Measurements from ENCODE around the gene TSTD2.

TSTD2 gene

DNA sequence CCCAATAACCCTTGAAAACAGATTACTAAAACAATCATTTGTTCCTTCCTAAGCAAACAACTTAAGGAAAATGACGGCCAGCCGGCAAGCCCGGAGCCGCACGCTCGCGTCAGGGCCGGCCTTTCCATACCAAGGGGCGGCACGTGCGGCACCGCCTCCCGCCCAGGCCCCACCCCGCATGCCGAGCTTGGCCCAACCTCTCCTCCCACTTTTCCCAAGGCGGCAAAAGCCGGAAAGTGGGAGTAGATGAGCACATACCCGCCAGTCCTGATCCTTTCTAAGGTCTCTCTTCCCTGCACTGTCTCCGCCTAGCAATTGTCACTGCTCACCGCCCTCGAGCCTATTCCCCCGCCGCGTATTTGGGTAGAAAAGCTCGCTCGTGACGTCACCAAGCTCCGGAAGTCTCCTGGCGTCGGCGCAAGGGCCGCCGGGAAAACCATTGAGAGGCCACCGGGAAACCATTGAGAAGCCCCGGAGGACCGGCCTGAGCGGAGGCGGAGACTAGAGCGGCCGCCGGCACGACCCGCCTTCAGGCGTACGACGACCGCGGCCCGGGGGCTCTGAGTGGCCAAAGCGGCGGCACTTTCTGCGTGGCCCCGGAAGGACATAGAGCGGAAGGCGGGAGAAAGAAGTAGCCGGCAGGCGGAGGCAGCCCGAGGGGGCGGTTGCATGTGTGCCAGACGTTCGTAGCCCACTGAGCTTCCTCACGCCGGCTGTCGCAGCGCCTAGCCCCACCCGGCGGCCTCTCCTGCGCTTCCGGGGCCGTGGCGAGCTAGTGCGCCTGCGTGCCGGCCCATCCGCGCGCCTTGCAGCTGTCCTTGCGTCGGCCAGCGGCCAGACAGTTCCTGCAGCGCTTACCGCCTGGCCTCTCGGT lies at the start of gene TSTD2, which contains the start of gene NCBP1:
TSS of gene TSTD2 (minus strand) at position 384 of the 874 bp plus-strand sequence. CDS start 5,806 bp downstream, outside the sequence.
TSS of gene NCBP1 (plus strand) at position 837 of the 874 bp plus-strand sequence. CDS start 61 bp downstream, outside the sequence.
- DNase-seq (ENCODE audit: low read depth): peak; percentile 91

DNA sequence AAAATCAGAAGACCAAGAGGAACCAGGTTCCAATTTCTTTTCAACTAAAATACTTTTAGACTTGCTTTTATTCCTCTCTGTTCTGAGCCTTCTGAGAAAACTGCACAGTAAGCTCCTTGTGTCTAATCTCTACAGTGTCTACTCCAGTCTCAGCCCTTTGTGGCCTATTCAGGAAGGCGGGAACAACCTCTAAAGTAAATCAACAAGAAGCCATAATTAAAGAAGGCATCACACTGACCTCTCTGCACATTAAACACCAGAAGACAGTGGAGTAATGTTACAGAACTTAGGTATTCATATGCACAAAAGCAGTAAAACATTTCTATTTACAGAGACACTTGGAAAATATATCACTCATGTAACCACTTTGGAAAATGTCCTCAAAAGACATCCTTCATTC lies 49.1 kb upstream of the TSTD2 start:
- DNase-seq (ENCODE audit: low read depth): no peak

DNA sequence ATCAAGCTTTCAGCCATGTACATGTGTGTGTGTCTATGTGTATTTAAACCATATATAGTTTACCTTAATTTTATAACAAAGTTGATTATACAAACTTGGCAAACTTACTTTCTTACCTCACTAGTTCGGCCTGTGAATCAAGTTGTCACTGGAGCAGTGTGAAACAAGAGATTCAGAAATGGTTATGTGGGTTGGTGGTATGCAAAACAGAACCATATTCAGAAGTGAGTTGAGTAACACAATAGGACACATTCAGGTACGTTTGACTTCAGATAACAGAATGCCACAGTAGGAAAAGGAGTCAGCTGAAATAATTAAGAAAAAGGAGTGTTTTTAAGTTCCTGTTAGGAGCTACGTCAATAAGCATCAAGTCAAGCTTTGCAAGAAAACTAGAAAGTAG lies 42.5 kb upstream of the TSTD2 start:
- DNase-seq (ENCODE audit: low read depth): no peak

DNA sequence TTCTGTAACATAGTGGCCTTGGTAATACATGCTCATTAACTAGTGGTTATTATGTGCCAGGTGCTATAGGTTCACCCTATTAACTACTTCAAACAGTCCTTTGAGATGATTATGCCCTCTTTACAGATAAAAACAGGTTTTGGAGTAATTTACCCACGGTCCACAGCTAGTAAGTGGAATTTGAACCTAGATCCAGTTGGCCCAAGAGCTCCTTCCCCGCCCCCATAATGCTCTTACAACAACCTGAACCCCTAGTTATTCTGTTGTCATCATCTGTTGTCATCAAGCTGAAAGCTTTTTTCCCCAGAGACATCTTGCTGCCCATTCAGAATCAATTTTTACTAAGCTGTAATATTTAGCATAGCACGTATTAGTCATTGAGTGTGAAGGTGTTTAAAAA lies 40.8 kb upstream of the TSTD2 start:
- no peak for DNase-seq (ENCODE audit: low read depth)

DNA sequence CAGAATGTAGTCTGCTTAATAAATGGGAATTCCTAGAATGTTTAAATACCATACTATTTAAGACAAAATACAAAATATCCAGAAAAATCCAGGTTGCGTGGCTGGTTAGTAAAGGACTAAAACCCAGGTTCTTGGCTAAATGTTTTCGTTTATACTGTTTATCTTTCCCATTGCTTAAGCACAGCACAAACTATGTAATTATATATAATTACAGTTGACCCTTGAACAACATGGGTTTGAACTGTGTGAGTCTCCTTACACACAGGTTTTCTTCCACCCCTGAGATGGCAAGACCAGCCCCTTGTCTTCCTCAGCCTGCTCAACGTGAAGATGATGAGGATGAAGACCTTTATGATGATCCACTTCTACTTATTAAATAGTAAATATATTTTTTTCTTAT lies 39.2 kb upstream of the TSTD2 start:
- DNase-seq (ENCODE audit: low read depth): no peak

DNA sequence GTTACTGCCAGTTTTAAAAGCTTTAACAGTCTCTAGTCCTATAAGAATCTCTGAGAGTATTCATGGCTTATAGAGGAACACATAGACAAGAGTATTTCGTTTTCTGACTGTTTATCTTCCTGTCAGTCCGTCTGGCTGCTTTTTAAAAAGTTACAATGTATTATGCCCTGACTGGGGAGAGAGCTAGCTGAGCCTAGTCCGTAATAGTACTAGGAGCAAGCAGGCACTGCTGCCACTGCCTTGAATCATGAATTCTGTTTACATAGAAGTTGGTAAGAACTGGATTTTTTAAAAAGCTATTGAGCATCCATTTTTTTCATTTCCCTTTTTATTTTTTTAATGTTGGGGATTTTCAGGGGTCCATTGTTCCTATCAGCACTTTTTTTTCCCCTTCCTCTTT lies 37.4 kb upstream of the TSTD2 start:
- DNase-seq (ENCODE audit: low read depth): no peak

DNA sequence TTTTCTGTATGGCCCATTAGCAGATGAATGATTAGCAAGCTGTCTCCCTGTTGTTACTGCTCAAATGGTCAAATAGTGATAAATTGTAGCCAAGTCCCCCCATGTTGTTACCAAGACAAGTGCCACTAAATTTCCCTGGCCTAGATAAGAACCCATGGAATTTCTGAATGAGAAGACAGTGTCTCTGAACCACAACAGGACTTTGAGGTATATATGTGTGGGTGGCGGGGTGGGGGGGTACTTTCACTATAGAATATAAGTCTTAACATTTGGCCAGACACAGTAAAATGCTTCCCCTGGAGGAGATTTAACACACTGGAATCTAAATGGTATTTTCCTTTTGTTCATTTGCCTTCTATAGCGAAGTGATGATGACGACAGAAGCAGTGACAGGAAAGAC lies 35.3 kb upstream of the TSTD2 start:
- no peak for DNase-seq (ENCODE audit: low read depth)

DNA sequence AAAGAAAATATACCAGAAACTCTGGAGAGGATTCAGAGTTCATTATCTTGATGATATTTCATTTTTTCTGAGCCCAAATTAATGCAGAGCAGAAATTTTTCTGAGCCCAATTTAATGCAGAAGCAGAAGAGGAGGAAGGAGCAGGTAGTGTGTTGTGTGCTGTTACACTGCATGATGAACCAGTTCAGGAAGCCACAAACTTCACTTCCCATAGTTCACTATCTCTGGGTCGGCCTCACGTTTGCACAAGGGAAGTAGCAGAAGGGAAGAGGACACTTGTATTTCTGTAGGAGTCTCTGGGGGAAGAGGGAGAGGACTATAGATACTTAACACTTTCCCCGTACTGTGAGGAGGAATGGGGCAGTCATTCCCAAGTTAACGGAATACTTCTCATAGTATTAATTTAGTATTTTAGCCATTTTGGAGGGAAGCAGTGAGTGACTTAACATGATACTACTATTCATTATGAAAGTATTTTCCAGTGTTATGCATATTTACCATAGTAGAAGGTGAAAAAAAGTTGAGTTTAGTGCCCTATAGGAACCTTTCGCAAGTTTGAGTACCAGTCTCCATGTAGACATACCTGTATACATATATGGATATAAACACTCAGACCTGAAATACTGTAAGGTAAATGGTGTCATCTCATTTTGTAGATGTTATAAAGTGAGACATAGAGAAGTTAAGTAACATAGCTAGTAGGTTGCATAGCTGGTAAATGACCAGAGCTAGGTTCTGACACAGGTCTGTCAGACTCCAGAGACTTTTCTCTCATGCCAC lies 33.9 kb upstream of the TSTD2 start:
- DNase-seq (ENCODE audit: low read depth): no peak

DNA sequence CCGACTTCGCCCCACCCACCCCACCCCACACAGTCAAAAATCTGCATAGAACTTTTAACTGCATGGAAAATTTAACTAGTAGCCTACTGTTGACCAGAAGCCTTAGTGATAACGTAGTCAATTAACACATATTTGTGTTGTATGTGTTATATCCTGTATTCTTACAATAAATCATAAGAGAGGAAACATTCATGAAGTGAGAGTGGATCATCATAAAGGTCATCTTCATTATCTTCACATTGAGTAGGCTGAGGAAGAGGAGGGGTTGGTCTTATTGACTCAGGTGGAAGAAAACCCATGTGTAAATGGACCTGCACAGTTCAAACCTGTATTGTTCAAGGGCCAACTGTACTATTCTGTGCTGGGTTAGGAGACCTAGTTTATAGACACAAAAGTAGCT lies 32.6 kb upstream of the TSTD2 start:
- no peak for DNase-seq (ENCODE audit: low read depth)

DNA sequence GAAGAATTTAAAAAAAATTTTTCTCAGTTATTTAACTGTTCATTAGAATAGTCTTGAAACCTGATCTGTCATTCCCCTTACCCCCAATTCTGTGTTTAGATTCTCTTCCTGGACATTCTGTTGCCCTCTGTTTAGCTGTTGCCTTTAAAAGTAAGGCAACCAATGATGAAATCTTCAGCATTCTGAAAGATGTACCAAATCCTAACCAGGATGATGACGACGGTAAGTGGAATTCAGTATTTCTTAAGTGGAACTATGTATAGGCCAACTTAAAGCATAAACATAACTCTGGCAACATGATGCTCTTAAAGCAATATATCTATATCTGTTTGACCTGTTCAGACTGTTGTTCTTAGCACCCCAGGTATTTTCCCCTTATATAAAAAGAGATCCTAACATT lies 27.7 kb upstream of the TSTD2 start:
- no peak for DNase-seq (ENCODE audit: low read depth)

DNA sequence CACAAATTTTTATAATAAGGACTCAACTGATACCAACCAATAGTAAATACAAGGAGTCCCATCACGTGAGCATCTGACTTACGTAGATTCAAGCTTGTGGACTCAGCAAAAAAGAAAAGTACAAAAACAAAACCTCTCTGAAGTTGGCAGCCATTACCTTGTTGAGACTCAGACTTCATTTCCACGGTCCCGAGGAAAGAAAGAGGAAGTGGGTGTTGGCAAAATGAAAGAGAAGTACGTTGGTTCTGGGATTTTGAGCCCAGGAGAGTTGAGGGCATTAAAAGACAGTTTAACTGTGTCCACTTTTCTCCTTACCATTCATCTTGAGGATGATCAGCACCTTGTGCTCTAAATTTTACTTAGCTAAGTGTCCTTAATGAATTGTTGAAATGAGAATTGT lies 27.2 kb upstream of the TSTD2 start:
- DNase-seq (ENCODE audit: low read depth): no peak

DNA sequence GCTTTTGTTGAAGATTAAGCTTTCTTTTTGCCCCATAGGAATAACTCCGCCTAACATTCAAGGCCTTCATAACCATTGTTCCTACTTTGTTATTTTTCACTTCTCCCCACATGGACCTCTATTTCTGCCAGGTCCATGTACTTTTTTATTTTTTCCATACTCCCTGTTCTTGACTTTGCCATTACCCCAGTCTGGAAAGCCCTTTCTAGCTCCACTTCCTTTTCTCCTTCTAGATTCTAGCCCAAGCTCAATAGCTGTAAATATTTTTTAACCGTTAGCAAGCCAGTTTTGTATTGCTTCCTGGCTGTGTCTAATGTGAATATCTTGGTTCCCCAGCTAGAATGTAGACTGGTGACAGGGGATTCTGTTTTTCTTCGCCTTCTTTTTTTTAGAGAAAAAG lies 26.6 kb upstream of the TSTD2 start:
- no peak for DNase-seq (ENCODE audit: low read depth)

DNA sequence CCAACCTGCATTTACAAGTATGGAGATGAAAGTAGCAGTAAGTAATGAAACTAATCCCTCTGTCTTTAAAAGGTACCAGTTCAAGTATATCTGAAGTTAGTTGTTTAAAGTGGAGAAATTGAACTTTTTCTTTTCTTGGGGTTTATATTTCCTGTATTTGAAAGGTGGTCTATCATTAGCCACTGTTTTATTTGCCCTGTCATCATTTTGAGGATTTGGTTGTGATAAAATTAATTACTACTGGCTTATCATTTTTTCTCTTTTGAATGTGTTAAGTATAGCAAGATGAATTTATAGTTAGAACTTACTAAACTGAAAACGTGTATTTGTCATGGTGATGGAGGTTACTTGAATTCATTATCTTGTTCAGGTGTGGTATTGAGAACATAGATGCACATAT lies 25.5 kb upstream of the TSTD2 start:
- DNase-seq (ENCODE audit: low read depth): no peak

DNA sequence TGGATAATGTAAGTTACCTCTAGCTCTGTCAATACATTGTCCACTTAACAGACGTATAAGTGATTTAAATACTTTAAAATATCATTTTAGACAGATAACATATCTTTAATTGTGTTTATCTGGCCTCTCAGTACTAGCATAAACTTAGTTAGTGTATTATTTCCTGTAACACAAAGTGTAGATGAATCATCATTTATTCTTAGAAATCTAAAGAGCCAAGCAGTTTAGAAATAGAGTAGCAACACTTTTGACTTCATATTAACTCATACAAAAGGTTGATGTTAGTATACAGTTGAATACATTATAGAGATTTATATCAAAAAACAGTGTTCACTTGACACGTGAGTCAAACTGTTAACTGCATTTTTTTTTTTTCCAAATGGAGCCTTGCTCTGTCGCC lies 18.5 kb upstream of the TSTD2 start:
- no peak for DNase-seq (ENCODE audit: low read depth)

DNA sequence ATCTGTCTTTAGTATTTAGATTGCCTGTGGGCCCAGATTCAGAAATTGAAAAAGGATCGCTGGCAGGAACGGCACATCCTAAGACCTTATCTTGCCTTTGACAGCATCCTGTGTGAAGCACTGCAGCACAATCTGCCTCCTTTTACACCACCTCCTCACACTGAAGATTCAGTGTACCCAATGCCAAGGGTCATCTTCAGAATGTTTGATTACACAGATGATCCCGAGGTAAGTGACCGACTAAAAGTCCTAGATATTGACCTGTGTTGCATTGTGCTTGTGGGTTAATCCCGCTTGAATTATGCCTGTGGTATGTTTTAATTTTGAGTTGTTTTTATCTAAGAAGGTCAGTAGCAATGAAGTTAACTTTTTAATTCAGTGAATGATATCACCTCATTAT lies 14.8 kb upstream of the TSTD2 start:
- DNase-seq (ENCODE audit: low read depth): no peak

DNA sequence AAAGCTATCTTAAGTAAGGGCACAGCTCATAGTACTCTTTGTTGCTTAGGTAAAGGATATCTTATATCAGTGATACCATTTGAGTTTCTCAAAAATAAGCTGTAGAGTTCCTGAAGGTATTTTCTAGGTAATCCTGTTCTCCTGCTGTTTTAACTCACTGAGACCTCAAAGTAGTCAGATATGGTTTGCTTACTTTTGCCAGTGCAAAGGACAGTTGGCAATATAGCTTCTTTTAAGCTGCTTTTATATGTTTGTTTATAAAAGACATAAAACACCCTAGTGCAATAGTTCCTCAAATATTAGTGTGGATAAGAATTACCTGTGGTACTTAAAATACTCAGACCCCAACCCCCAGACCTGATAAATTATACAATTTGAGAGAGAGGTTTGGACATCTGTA lies 12.6 kb upstream of the TSTD2 start:
- DNase-seq (ENCODE audit: low read depth): no peak

DNA sequence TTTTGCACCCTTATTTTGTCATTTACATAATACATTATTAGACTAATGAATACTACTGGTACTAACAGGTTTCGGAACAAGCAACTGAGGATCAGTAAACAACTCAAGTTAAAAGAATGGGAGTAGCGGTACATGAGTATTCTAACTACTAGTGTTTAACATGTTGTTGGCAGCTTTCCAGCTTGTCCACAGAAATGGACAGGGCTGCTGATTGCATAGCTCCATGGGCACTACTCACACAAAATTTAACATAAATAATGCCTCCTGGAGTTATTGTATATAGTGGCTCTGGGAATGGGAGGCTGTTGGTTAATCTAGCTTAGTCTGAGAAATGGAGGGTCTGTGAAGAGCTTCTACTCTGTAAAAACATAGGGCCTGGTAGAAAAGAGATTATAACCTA lies 7.2 kb upstream of the TSTD2 start:
- no peak for DNase-seq (ENCODE audit: low read depth)

DNA sequence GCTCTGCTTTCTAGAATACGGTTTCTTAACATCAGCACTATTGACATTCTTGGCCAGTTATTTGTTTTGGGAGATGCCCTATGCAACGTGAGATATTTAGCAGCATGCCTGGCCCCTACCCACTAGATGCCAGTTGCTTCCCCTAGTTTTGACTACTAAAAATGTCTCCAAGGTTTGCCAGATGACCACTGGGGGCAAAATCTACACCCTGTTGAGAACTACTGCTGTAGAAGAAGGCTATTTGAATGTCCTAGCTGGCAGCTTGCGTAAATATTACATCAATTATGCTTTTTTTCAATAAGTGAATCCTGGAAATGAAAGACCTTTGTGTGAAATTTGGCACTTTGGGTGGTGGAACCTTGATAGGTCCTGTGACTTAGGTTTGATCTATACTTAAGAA lies 5.5 kb upstream of the TSTD2 start:
- no peak for DNase-seq (ENCODE audit: low read depth)

DNA sequence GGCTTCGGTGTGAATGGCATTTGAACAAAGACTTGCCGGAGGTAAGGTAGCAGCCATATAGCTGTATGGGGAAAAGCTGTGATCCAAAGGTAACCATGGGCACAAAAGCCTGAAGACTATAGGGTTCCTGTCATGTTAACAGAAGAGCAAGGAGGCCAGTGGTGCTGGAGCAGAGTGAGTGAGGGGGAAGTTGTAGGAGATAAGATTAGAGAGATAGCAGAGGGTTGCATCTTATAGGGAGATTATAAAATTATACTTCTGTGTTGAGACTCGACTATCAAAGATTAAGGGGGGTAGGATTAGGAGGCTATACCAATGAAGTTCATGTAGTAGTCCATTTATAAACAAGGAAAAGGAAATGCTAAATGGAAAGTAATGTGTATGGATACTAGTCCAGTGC lies 3.7 kb upstream of the TSTD2 start:
- DNase-seq (ENCODE audit: low read depth): no peak

DNA sequence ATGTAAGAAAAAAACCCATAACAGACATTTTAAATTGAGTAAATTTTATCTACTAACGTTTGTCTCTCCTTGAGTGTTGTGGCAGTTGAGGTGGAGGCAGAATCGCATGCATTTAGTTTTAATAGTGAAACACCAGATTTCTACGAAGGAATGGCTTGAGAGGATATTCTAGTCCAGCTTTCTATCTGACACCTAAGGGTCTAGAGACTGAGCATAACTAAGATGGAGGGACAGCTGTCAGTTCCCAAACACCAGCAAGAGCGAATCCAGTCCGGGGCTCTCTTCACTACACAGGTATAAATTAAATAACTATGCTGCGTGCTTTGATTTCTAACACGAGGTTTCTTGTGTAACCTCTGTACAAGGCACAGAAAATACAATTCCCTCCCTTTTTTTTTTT lies 1.9 kb upstream of the TSTD2 start:
- no peak for DNase-seq (ENCODE audit: low read depth)

DNA sequence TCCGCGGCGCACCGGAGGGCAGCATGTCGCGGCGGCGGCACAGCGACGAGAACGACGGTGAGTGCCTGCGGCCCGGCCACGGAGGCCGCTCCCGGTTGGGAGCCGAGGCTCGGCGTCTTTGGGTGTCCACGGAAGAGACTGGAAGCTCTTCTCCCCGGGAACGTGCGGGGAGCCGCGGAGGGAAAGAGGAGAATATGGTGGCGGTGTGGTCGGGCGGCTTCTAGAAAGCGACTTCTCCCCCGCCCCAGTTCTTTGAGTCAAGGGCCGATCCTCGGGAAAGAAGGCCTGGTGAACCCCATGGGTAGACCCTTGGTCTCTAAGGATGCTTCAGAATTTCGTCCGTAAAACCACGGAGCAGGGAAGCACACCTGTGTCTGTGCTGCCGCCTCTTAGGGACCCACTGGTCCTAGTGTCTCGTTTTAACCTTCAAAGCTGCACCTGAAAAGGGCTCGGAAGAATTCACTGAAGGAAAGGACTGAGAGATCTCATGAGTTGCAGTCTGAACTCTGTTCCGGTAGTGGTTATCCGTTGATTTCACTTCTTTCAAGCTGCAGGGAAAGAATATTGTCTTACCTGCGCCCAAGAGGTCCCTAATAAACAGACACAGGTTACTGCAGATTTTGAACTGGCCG lies 807 bp upstream of the TSTD2 start:
- no peak for DNase-seq (ENCODE audit: low read depth)

DNA sequence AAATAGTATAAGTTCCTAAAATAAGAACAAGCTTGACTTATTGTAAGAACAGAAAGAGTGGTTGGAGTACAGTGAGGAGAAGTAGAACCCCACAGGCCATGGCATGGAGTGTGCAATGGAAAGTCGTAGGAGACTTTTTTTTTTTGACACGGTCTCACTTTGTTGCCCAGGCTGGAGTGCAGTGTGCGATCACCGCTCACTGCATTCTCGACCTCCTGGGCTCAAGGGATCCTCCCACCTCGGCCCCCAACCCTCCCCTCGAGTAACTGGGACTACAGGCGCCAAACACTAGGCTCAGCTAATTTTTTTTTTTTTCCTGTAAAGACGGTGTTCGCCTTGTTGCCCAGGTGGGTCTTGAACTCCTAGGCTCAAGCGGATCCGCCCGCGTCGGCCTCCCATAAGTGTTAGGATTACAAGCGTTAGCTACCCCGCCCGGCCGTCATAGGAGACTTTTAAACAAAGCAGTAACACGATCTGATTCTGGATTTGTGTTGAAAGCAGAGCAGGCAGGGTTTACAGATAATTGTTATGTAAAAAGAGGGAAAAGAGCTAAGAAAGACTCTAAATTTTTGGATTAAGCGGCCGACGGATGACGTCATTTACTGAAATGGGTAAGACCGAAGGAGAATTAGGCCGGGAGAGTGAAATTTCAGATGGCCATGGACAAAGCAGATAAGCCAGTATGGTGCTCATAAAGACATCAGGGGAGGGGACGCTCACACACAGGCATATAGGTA lies 752 bp downstream of the TSTD2 start:
- DNase-seq (ENCODE audit: low read depth): no peak

Measured in stimulated activated CD4-positive, alpha-beta T cell treated with anti-CD3 and anti-CD28 coated beads, Interleukin-2, amount 100 ng/mL, for 4 hours (primary cell).